ENCODE results near the gene QKI.

The QKI gene

GRCh38 chr6:163522033-163522432, 107.5 kb downstream of the QKI start:
- FAIRE-seq (no peak), DNase-seq (ENCODE audit: insufficient read length, low spot score) (no peak)
- TF ChIP-seq CTCF (IDR thresholded peaks at IDR 0.05; ENCODE audit: insufficient read depth, missing control alignments): no peak

- no peak for FAIRE-seq
- no peak for TF ChIP-seq CTCF (IDR thresholded peaks at IDR 0.05; ENCODE audit: insufficient read depth, missing control alignments)
These were observed 111.4 kb downstream of the QKI start for GRCh38 chr6:163525926-163526325.

GRCh38 chr6:163526346-163526745, 111.8 kb downstream of the QKI start:
- DNase-seq (ENCODE audit: insufficient read length, low spot score): no peak
- FAIRE-seq: no peak
- no peak for TF ChIP-seq CTCF (IDR thresholded peaks at IDR 0.05; ENCODE audit: insufficient read depth, missing control alignments)

More at GRCh38 chr6:163525926-163526325, 111.4 kb downstream of the QKI start:
- no peak for DNase-seq (ENCODE audit: insufficient read length, low spot score)

- FAIRE-seq: no peak
- no peak for TF ChIP-seq CTCF (IDR thresholded peaks at IDR 0.05; ENCODE audit: insufficient read depth, missing control alignments)
- DNase-seq (ENCODE audit: insufficient read length, low spot score): no peak
These were observed 112.8 kb downstream of the QKI start for GRCh38 chr6:163527291-163527690.

GRCh38 chr6:163529605-163530004, 115.1 kb downstream of the QKI start:
- DNase-seq (ENCODE audit: insufficient read length, low spot score) (no peak), FAIRE-seq (no peak)
- no peak for TF ChIP-seq CTCF (IDR thresholded peaks at IDR 0.05; ENCODE audit: insufficient read depth, missing control alignments)

GRCh38 chr6:163530406-163530805, 115.9 kb downstream of the QKI start:
- TF ChIP-seq CTCF (IDR thresholded peaks at IDR 0.05; ENCODE audit: insufficient read depth, missing control alignments): no peak
- FAIRE-seq: no peak
- no peak for DNase-seq (ENCODE audit: insufficient read length, low spot score)

GRCh38 chr6:163531122-163531521, 116.6 kb downstream of the QKI start:
- FAIRE-seq: no peak
- DNase-seq (ENCODE audit: insufficient read length, low spot score): no peak
- TF ChIP-seq CTCF (IDR thresholded peaks at IDR 0.05; ENCODE audit: insufficient read depth, missing control alignments): no peak
